HCT116 (cell line): ENCODE results near the gene UGGT2.

Experiments used
- ATF3 ChIP-seq: IDR thresholded peaks from 2 replicates; pipeline ENCODE4 v1.6.1; 2012
- CTCF ChIP-seq, 3 experiments: fragments of 200-600 bp in 1 of 3; sonication (generic) in 1 of 3; IDR thresholded peaks in 2 of 3; conservative IDR thresholded peaks in 1 of 3; 2 replicates each; pipeline ENCODE4 v1.5.1; 2012 to 2017; ENCODE audit warnings: low read depth in 2 of 3, low read length in 2 of 3, antibody characterized with exemption in 1 of 3, borderline replicate concordance in 1 of 3, control low read depth in 1 of 3, mild to moderate bottlenecking in 1 of 3, mixed read lengths in 1 of 3, mixed run types in 1 of 3, moderate library complexity in 1 of 3; ENCODE audit not compliant: insufficient read depth in 1 of 3
- EGR1 ChIP-seq: IDR thresholded peaks from 2 replicates; pipeline ENCODE4 v1.6.1; 2012; ENCODE audit warnings: low read depth
- EZH2 ChIP-seq: fragments of 200-600 bp; sonication (generic); IDR thresholded peaks from 2 replicates; pipeline ENCODE4 v1.6.1; 2017; ENCODE audit warnings: antibody characterized with exemption, mixed run types
- POLR2A ChIP-seq: IDR thresholded peaks from 2 replicates; pipeline ENCODE4 v1.7.0; 2011; ENCODE audit warnings: borderline replicate concordance; ENCODE audit not compliant: insufficient read depth, insufficient read length; ENCODE audit errors: extremely low read depth
- REST ChIP-seq: IDR thresholded peaks from 2 replicates; pipeline ENCODE4 v1.6.1; 2012; ENCODE audit warnings: low read depth
- TCF7L2 ChIP-seq: IDR thresholded peaks from 2 replicates; pipeline ENCODE4 v1.7.0; 2011; ENCODE audit warnings: borderline replicate concordance, inconsistent platforms; ENCODE audit not compliant: insufficient read depth, insufficient read length; ENCODE audit errors: extremely low read depth

GRCh38 chr13:96032717-96033116, 20.5 kb downstream of the UGGT2 start:
- TF ChIP-seq CTCF (IDR thresholded peaks at IDR 0.05 in 2 of 3, conservative IDR thresholded peaks at IDR 0.05 in 1 of 3; ENCODE audit: borderline replicate concordance in 1 of 3, insufficient read depth in 1 of 3, low read depth in 2 of 3, low read length in 2 of 3) (no peak), POLR2A (no peak), TCF7L2 (no peak), EZH2 (no peak), REST (no peak), EGR1 (no peak), ATF3 (no peak)
